Liver (tissue), 9 donors: ENCODE measurements around the gene CENPF. TPM values are rescaled to one million over a fixed set of nuclear protein-coding genes. Genes with fewer than 3 reads are reported as not detected.

ENCODE experiments used
- DNase-seq: peaks from one replicate; pipeline ENCODE4 v3.0.0-alpha.2; 2017; ENCODE audit warnings: low spot score
- H3K27ac ChIP-seq, 2 donors: one replicate each; pipeline ENCODE4 v1.7.0; 2013; ENCODE audit warnings: inconsistent platforms in 2 of 2, low read length in 2 of 2, control low read depth in 1 of 2, low read depth in 1 of 2, mild to moderate bottlenecking in 1 of 2
- H3K27me3 ChIP-seq, 4 donors: one replicate each; pipeline versions ENCODE4 v1.6.1 to v1.7.0; 2013; ENCODE audit warnings: low read length in 3 of 4, inconsistent platforms in 1 of 4, mild to moderate bottlenecking in 1 of 4, moderate library complexity in 1 of 4; ENCODE audit not compliant: control insufficient read depth in 4 of 4, insufficient read depth in 4 of 4
- H3K36me3 ChIP-seq, 4 donors: one replicate each; pipeline versions ENCODE4 v1.6.1 to v1.7.0; 2013; ENCODE audit warnings: low read length in 3 of 4, mild to moderate bottlenecking in 3 of 4, low read depth in 1 of 4, moderate library complexity in 1 of 4; ENCODE audit not compliant: control insufficient read depth in 4 of 4, insufficient read depth in 3 of 4
- H3K4me1 ChIP-seq, 4 donors: one replicate each; pipeline versions ENCODE4 v1.6.1 to v1.7.0; 2013; ENCODE audit warnings: low read length in 3 of 4, mild to moderate bottlenecking in 3 of 4, moderate library complexity in 1 of 4; ENCODE audit not compliant: control insufficient read depth in 4 of 4, insufficient read depth in 4 of 4
- H3K4me3 ChIP-seq, 3 donors: one replicate each; pipeline versions ENCODE4 v1.6.1 to v1.7.0; 2013; ENCODE audit warnings: low read length in 3 of 3, control low read depth in 1 of 3, low read depth in 1 of 3, mild to moderate bottlenecking in 1 of 3
- H3K9ac ChIP-seq, 2 donors: one replicate each; pipeline ENCODE4 v1.7.0; 2013; ENCODE audit warnings: low read length in 2 of 2, mild to moderate bottlenecking in 2 of 2, moderate library complexity in 2 of 2, control low read depth in 1 of 2, low read depth in 1 of 2
- H3K9me3 ChIP-seq, 4 donors: one replicate each; pipeline versions ENCODE4 v1.6.1 to v1.7.0; 2013; ENCODE audit warnings: low read length in 3 of 4; ENCODE audit not compliant: control insufficient read depth in 4 of 4
- EGR1 ChIP-seq, 2 donors: IDR thresholded peaks; 2 replicates each; pipeline ENCODE4 v1.6.1; 2016 to 2018; ENCODE audit warnings: antibody characterized with exemption in 2 of 2, low read depth in 2 of 2
- FOXA1 ChIP-seq: IDR thresholded peaks from 2 replicates; pipeline ENCODE4 v1.6.1; 2016; ENCODE audit warnings: antibody characterized with exemption
- FOXA2 ChIP-seq: IDR thresholded peaks from 2 replicates; pipeline ENCODE4 v1.6.1; 2016; ENCODE audit warnings: antibody characterized with exemption
- GABPA ChIP-seq, 2 donors: IDR thresholded peaks in 1 of 2; conservative IDR thresholded peaks in 1 of 2; 2 replicates each; pipeline ENCODE4 v1.6.1; 2016; ENCODE audit warnings: antibody characterized with exemption in 2 of 2, mild to moderate bottlenecking in 1 of 2, moderate library complexity in 1 of 2
- HNF4A ChIP-seq, 2 donors: conservative IDR thresholded peaks; 2 replicates each; pipeline ENCODE4 v1.6.1; 2016; ENCODE audit warnings: antibody characterized with exemption in 2 of 2, mild to moderate bottlenecking in 2 of 2
- HNF4G ChIP-seq: IDR thresholded peaks from 2 replicates; pipeline ENCODE4 v1.6.1; 2016; ENCODE audit warnings: antibody characterized with exemption
- JUND ChIP-seq, 2 donors: IDR thresholded peaks; 2 replicates each; pipeline ENCODE4 v1.6.1; 2016; ENCODE audit warnings: antibody characterized with exemption in 2 of 2
- MAX ChIP-seq: IDR thresholded peaks from 2 replicates; pipeline ENCODE4 v1.6.1; 2016; ENCODE audit warnings: antibody characterized with exemption
- NR2F2 ChIP-seq: IDR thresholded peaks from 2 replicates; pipeline ENCODE4 v1.6.1; 2016; ENCODE audit warnings: antibody characterized with exemption
- REST ChIP-seq: IDR thresholded peaks from 2 replicates; pipeline ENCODE4 v1.6.1; 2016; ENCODE audit warnings: antibody characterized with exemption, mild to moderate bottlenecking
- RXRA ChIP-seq, 2 donors: IDR thresholded peaks; 2 replicates each; pipeline ENCODE4 v1.6.1; 2017 to 2018; ENCODE audit warnings: antibody characterized with exemption in 2 of 2, mild to moderate bottlenecking in 1 of 2
- SP1 ChIP-seq: IDR thresholded peaks from 2 replicates; pipeline ENCODE4 v1.6.1; 2018; ENCODE audit warnings: antibody characterized with exemption, mild to moderate bottlenecking
- YY1 ChIP-seq: IDR thresholded peaks from 2 replicates; pipeline ENCODE4 v1.6.1; 2016; ENCODE audit warnings: antibody characterized with exemption, mild to moderate bottlenecking
- WGBS: extraction: QIAGEN DNeasy Blood & Tissue Kit; methylation state at CpG from one replicate; pipeline ENCODE4 v1.1.7; 2013; 5-methylcytosine and 5-hydroxymethylcytosine counted together
- polyA plus RNA-seq, 2 donors: library from polyadenylated mRNA; stranded (reverse) in 1 of 2; unstranded in 1 of 2; fragments of 200-250 nt in 1 of 2; fragments of >200 nt in 1 of 2; fragmentation: Nextera tagmentation in 1 of 2; extraction: Ambion mirVana in 1 of 2; gene quantifications; one replicate each; pipeline versions ENCODE4 v1.2.1 to v1.2.3, GENCODE V29; 2013 to 2015
- total RNA-seq, 2 donors: library from RNA; depleted of rRNA; stranded (reverse); fragments of >200 nt; gene quantifications; one replicate each; pipeline ENCODE4 v1.2.3, GENCODE V29; 2014
- donor health status: healthy.
- donor health status: healthy.
- donor health status: healthy.
- donor health status: healthy.
- donor health status: healthy.

The CENPF gene
- total and polyA plus RNA-seq, 4 donors = 0.08 to 47.3 (median 1.5) TPM

- Histone ChIP-seq H3K27ac (no peak overlapping the region), H3K9ac (no peak overlapping the region), H3K9me3 (no peaks in the 10 kb centered on the region), H3K4me3 (no peak overlapping the region), H3K36me3 (no peaks in the 10 kb centered on the region), H3K27me3 (no peaks in the 10 kb centered on the region), H3K4me1 (no peaks in the 10 kb centered on the region)
- WGBS = 72% methylated on average over 7 of the region's 7 CpGs
- no peak for TF ChIP-seq HNF4A (conservative IDR thresholded peaks at IDR 0.05)
- no peak for TF ChIP-seq HNF4G
- TF ChIP-seq GABPA (IDR thresholded peaks at IDR 0.05 in 1 of 2, conservative IDR thresholded peaks at IDR 0.05 in 1 of 2) = no peak
- no peak for TF ChIP-seq RXRA (IDR thresholded peaks at IDR 0.05)
- no peak for TF ChIP-seq FOXA1
- no peak for DNase-seq
Measured at GRCh38 chr1:214582289-214582891, 20.6 kb upstream of the CENPF start.

GRCh38 chr1:214583113-214583512 is 19.9 kb upstream of the CENPF start:
- H3K4me3 ChIP-seq = no peak overlapping the region
- H3K9me3 ChIP-seq = no peaks in the 10 kb centered on the region
- H3K4me1 ChIP-seq = no peaks in the 10 kb centered on the region
- no peak for TF ChIP-seq HNF4G
- TF ChIP-seq HNF4A (conservative IDR thresholded peaks at IDR 0.05) = no peak
- TF ChIP-seq YY1 = no peak
- TF ChIP-seq MAX = no peak
- no peaks in the 10 kb centered on the region for H3K27me3 ChIP-seq
- DNase-seq = no peak
- no peak overlapping the region for H3K9ac ChIP-seq
- no peak overlapping the region for H3K27ac ChIP-seq
- no peaks in the 10 kb centered on the region for H3K36me3 ChIP-seq
- 78% methylated on average over 6 of the region's 6 CpGs for WGBS

GRCh38 chr1:214583824-214584554 is 19.0 kb upstream of the CENPF start:
- TF ChIP-seq SP1 = no peak
- no peak for TF ChIP-seq FOXA2
- TF ChIP-seq NR2F2 = no peak
- no peak for TF ChIP-seq HNF4G
- TF ChIP-seq RXRA (IDR thresholded peaks at IDR 0.05) = no peak
- no peak for TF ChIP-seq JUND (IDR thresholded peaks at IDR 0.05)
- TF ChIP-seq HNF4A (conservative IDR thresholded peaks at IDR 0.05) = no peak
- no peak for TF ChIP-seq REST
- no peak for TF ChIP-seq EGR1 (IDR thresholded peaks at IDR 0.05; ENCODE audit: low read depth in 2 of 2)
- no peak for TF ChIP-seq FOXA1

More at GRCh38 chr1:214583824-214584554, 19.0 kb upstream of the CENPF start:
- H3K27me3 ChIP-seq = no peaks in the 10 kb centered on the region
- no peaks in the 10 kb centered on the region for H3K4me1 ChIP-seq
- no peak for DNase-seq
- H3K9ac ChIP-seq = no peak overlapping the region
- H3K36me3 ChIP-seq = no peaks in the 10 kb centered on the region
- no peak overlapping the region for H3K27ac ChIP-seq
- WGBS = 83% methylated on average over 7 of the region's 7 CpGs
- H3K9me3 ChIP-seq = no peaks in the 10 kb centered on the region
- no peak overlapping the region for H3K4me3 ChIP-seq
